Coronary artery (tissue), 2 donors: Measurements from ENCODE around the gene SLC22A14.
"Not testable (repeated sequence)": the region's sequence is repeated elsewhere in the genome, so short reads cannot be mapped to it uniquely, and the experiment has no call there.

Source experiments
- DNase-seq: peaks from one replicate; pipeline ENCODE4 v3.0.0-alpha.2; 2017; ENCODE audit warnings: low spot score
- H3K27ac ChIP-seq, 2 donors: fragments of 200-600 bp; sonication (generic); one replicate each; pipeline ENCODE4 v1.5.1; 2016 to 2019
- H3K4me3 ChIP-seq: fragments of 200-600 bp; sonication (generic); 2 replicates; pipeline ENCODE4 v1.5.1; 2016; ENCODE audit warnings: mild to moderate bottlenecking, moderate library complexity
- CTCF ChIP-seq: fragments of 200-600 bp; sonication (generic); IDR thresholded peaks from one replicate; pipeline ENCODE4 v1.5.1; 2019; ENCODE audit warnings: antibody characterized with exemption

Gene SLC22A14

GRCh38 chr3:38317192-38317759, 35.2 kb downstream of the SLC22A14 start:
- Histone ChIP-seq H3K27ac (no peak overlapping the region), H3K4me3 (no peak overlapping the region)
- no peak for DNase-seq
- TF ChIP-seq CTCF: no peak

GRCh38 chr3:38318766-38319671, 36.9 kb downstream of the SLC22A14 start:
- no peak overlapping the region for H3K27ac ChIP-seq
- DNase-seq: no peak
- no peak for TF ChIP-seq CTCF

GRCh38 chr3:38320638-38321037, 38.5 kb downstream of the SLC22A14 start:
- H3K27ac ChIP-seq, DNase-seq, H3K4me3 ChIP-seq: not testable (repeated sequence)

More at GRCh38 chr3:38318766-38319671, 36.9 kb downstream of the SLC22A14 start:
- no peak overlapping the region for H3K4me3 ChIP-seq

- Histone ChIP-seq H3K27ac (no peak overlapping the region), H3K4me3 (no peak overlapping the region)
- no peak for DNase-seq
- TF ChIP-seq CTCF: no peak
Observed at GRCh38 chr3:38323060-38323459, 41.0 kb downstream of the SLC22A14 start.

GRCh38 chr3:38325256-38325655, 43.2 kb downstream of the SLC22A14 start:
- no peak for TF ChIP-seq CTCF
- DNase-seq: no peak
- no peak overlapping the region for H3K27ac ChIP-seq
- H3K4me3 ChIP-seq: no peak overlapping the region

GRCh38 chr3:38327335-38328009, 45.4 kb downstream of the SLC22A14 start:
- no peak for DNase-seq
- H3K27ac ChIP-seq: no peak overlapping the region
- no peak for TF ChIP-seq CTCF

GRCh38 chr3:38331257-38332022, 49.3 kb downstream of the SLC22A14 start:
- TF ChIP-seq CTCF: no peak
- Histone ChIP-seq H3K4me3 (no peak overlapping the region), H3K27ac (no peak overlapping the region)
- no peak for DNase-seq

More at GRCh38 chr3:38327335-38328009, 45.4 kb downstream of the SLC22A14 start:
- no peak overlapping the region for H3K4me3 ChIP-seq
